Measurements from ENCODE around the gene RBCK1.
A peak's percentile ranks its signal among the peaks of the same experiment; 100 is the strongest.

The RBCK1 gene

GRCh38 chr20:420166-420620, 12.1 kb downstream of the RBCK1 start:
- DNase-seq = no peak

- no peak for DNase-seq
Measured at GRCh38 chr20:420721-421574, 12.8 kb downstream of the RBCK1 start.

- DNase-seq = no peak
Measured at GRCh38 chr20:421685-422250, 13.7 kb downstream of the RBCK1 start.

DNA sequence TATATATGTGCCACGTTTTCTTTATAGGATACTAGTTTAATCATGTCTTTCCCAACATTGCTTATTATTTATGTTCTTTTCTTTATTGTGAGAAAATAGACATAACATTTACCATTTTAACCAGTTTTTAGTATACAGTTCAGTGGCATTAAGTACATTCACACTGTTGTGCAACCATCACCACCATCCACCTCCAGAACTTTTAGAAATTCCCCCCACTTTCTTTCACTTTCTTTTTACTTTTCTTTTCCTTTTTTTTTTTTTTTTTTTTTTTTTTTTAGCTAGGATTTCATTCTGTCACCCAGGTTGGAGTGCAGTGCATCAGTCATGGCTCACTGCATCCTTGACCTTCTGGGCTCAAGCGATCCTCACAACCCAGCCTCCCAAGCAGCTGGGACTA, 18.5 kb downstream of the RBCK1 start:
- DNase-seq = no peak

DNA sequence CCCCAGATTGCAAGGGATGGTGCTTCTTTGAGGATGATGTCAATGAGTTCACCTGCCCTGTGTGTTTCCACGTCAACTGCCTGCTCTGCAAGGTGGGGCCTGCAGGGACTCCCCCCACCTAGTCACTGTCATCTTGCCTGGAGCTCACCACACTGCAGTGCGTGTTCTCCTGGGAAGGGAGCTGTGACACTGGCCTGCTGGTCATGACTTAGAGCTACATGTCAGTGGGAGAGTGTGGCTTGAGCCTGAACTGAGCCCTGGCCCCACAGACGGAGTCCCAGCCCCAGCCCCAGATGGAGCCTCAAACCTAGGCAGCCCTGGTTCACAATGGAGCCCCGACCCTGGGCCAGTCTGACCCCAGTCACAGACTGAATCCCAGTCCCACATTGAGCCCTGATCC, 19.3 kb downstream of the RBCK1 start:
- no peak for DNase-seq

- DNase-seq = no peak
Measured at GRCh38 chr20:427849-428657, 20.0 kb downstream of the RBCK1 start.

DNA sequence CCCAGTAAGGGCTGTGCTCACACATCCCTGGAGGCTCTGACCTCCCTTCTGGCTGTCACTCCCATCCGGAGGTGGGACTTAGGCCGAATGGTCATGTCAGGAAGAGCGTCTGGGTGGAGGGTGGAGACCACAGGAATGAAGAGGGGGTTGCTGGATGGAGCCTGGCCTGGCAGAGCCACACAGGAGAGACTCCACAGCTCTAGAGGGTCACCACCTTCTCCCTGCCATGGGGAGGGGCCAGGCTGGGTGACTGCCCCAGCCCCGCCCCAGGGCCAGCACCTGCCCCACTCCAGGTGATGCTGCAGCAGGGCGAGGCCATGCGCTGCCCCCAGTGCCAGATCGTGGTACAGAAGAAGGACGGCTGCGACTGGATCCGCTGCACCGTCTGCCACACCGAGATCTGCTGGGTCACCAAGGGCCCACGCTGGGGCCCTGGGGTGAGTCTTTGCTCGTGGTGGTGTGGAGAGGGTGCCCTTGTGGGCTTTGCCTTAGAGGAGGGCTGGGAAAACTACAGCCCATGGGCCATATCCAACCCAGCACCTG, 20.6 kb downstream of the RBCK1 start:
- DNase-seq = no peak

DNA sequence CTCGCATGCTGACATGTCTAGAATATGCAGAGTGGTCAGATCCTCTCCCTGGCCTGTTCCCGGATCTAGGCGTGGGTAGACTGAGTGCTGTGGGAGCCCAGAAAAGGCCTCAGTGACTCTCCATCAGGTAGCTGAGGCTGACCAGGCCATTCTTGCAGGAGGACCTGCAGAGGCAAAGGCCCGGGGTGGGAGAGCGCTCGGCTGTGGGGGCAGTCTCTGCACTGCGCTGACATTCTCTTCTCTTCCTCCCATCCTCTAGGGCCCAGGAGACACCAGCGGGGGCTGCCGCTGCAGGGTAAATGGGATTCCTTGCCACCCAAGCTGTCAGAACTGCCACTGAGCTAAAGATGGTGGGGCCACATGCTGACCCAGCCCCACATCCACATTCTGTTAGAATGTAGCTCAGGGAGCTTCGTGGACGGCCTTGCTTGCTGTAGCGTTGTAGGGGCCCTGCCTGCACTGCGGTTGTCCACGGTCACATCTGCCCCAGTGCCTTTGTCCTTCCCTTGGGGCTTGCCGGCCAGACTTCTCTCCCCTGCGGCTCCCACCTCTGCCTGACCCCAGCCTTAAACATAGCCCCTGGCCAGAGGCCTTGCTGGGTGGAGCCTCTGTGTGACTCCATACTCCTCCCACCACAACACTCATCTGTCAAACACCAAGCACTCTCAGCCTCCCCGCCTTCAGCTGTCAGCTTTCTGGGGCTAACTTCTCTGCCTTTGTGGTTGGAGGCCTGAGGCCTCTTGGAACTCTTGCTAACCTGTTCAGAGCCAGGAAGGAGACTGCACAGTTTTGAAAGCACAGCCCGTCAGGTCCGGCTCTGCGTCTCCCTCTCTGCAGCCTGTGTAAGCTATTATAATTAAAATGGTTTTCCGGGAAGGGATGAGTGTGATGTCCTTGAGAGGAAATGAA, 22.2 kb downstream of the RBCK1 start:
- DNase-seq = no peak

- peak; percentile 3 for DNase-seq
Measured at GRCh38 chr20:431012-431904, 23.2 kb downstream of the RBCK1 start.

DNA sequence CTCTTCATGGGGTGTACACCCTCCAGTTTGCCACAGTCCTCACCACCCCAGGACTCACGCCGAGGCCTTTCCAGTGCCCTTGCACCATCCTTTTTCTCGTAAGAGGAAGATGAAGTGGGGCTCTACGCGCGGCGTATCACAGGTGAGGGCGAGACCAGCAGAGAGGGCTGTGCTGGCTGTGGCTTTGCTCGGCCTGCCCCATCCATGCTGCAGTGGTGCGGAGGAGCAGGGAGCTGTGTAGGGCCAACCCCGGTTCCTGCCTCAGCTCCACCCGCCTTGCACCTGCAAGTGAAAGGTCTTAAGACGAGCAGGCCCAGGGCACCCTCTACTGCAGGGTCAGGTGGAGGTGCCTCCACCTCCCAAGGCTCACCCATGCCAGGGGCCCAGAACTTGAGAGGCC, 24.1 kb downstream of the RBCK1 start:
- DNase-seq = no peak

DNA sequence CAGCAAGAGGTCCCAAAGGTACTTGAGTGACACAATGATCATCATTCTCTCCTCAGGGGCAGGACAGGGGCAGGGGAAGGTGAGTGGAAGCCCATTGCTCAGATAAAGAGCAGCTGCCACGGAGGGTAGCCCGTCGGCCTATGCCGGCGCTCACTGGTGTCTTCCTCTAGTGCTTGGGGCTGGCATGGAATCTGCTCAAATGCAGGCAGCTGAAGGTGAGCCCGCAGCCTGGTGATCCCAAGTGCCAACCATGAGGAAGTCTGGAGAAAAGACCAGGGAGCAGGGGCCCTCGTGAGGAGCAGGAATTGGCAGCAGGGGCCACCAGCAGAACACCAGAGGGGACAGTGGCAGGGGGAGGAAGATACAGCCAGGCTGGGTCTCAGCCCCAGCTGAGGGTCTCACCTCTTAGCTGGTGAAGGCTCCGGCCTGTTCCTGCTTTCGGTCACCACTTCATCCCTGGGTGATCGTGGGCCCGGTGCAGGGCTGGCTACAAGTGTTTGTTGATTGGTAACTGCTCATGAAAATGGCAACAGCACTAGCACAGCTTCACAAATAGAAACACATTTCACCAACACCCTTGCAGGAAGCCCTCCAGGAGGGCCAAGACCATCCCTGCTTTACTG, 24.7 kb downstream of the RBCK1 start:
- no peak for DNase-seq

DNA sequence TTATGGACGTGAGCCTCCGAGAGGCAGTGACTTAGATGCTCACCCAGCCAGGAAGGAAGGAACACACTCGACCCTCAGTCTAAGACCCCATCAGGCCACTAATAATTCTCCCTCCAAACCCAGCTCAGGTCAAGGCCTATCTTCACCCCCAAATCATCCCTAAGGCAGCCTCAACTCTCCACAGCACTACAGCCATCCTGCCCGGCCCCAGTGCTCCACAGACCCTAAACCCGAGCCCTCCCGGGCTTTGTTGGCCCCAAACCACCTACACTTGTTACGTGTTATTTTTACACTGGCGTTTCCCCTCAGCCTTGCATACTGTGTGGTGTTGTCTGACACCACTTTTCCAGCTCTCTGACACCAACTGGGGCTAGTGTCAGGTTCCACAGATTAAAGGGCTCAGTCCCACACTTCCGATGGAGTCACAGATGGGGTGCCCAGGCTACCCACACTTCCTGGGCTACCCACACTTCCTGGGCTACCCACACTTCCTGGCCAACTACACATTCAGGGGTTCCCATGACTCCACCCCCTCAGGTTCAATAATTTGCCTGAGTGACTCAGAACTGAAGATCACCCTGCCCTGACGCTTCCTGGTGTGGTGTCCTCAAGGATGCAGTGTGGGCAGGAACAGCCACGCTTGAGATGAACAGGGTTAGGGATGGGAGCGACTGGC, 25.3 kb downstream of the RBCK1 start:
- no peak for DNase-seq

GRCh38 chr20:434221-434620, 26.1 kb downstream of the RBCK1 start:
- no peak for DNase-seq

GRCh38 chr20:434661-435419, 26.7 kb downstream of the RBCK1 start:
- DNase-seq = no peak

GRCh38 chr20:435558-435957, 27.5 kb downstream of the RBCK1 start:
- no peak for DNase-seq

DNA sequence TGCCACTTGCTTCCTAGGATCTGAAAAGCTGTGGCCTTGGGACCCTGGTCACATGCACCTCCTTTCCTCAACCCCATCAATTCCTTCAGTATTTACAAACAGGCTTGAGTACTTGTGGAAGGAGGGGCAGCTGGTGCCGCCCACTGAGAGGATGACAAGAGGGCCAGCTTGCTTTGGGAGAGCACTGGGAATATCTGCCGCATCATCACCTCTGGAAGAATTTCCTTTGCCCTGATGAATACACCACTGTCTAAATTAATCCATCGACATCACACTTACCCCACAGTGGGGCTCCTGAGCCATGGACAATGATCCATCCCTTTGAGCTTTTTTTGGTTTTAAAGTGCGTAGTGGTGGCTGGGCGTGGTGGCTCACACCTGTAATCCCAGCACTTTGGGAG, 28.4 kb downstream of the RBCK1 start:
- no peak for DNase-seq

DNA sequence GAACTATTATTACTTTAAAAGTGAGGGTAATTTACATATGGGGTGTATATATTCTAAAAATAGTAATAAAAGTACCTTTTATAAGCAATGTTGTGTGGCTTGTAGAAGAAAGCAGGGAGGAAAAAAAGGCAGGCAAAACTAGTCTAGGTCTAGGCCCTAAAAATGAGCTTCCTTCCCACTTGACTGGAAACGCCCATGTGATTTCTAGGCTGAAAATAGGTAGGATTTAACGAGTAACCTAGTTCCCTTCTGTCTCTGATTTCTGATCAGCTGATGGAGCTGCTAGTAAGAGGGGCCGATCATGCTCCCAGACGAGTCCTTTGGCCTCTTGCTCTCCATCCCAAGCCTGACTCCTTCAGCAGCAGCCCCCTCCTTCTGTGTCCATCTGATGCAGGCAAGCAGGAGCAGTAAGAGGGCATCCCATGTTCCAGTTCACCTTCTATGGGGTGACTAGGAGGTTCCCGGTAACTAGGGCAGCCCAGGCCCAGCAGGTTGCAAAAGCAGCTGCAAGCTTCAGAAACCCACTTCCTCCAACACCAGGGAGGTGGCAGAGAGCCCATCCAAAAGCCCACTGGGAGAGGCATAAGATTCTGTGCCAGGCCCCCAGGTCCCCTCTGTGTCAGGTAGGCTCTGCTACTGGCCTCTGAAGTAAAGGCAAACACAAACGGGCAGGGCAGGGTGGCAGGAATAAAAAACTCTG, 29.8 kb downstream of the RBCK1 start:
- peak; percentile 41 for DNase-seq

DNA sequence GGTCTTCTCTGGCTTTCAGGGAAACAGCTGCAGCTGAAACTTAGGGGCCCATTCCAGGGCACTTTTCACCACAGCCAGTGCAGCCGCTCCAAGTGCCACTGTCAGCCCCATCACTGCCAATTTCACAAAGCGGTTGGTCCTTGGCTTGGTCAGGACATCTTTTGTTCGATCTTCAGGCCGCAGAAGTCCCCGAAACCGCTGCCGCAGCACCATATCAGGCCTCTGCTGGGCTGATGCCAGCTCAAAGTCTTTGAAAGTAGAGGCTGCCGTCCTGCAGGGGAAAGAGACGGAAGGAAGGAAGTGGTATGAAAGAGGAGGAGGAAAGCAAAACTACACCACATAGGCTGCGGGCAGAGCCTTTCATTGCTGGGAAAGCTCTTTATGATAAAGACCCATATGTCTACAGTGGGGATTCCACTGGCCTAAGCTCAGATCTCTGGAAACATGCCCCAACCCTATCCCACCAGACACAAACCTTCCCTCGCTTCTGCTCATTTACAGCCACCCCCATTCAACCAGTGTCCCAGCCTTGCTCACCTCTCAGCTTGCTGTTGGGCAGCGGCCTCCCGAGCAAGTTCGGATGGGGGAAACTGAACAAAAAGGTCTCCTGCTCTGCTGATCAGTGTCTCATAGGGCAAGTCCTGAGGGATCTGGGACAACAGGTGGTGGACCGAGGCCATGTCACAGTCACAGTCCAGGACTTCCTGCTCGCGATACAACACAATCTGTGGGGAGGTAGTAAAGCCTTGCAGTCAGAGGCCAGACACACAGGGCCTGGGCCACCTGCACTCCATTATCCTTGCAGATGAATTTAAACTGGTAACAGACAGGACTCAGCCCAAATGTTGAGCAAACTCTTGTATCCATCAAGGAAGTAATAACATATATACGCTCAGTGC, 30.7 kb downstream of the RBCK1 start:
- peak; percentile 82 for DNase-seq
